IMR-90 (cell line): Measurements from ENCODE around the gene TRMT6. TPM values are rescaled to one million over a fixed set of nuclear protein-coding genes. Genes with fewer than 3 reads are reported as not detected.

ENCODE experiments used
- ATAC-seq: fragments of 200-7000 bp; cut with Tn5 transposase; 2 replicates; pipeline ENCODE4 v1.9.1; 2020; ENCODE audit warnings: low read depth, mild to moderate bottlenecking, moderate library complexity
- BruUV-seq: library from RNA; stranded (reverse); fragments of 400-500 nt; replicated peaks from 2 replicates; lab custom pipeline; 2021; lab: Mats Ljungman, UMichigan
- CTCF ChIA-PET: fragments of 300-600 bp; formaldehyde crosslinking; extraction: SDS; loops from one replicate; lab custom pipeline; 2021; ENCODE audit warnings: antibody characterized with exemption; lab: Yijun Ruan, JAX
- POLR2A ChIA-PET: fragments of 300-600 bp; sonication (Branson Sonifier 250); formaldehyde crosslinking; loops from one replicate; lab custom pipeline; 2022; ENCODE audit warnings: antibody characterized with exemption; ENCODE audit not compliant: unreplicated experiment; lab: Charles Lee
- DNase-seq: peaks from one replicate; pipeline ENCODE4 v3.0.0; 2013
- H2AFZ ChIP-seq: replicated peaks from 2 replicates; pipeline ENCODE3; 2013; ENCODE audit warnings: low read length, mild to moderate bottlenecking; ENCODE audit not compliant: poor library complexity
- H2AK5ac ChIP-seq: 2 replicates; pipeline ENCODE4 v1.6.1; 2013; ENCODE audit warnings: low read depth, low read length, inconsistent platforms
- H2AK9ac ChIP-seq: replicated peaks from 2 replicates; pipeline ENCODE3; 2013; ENCODE audit warnings: mild to moderate bottlenecking, low read depth, low read length, moderate library complexity; ENCODE audit not compliant: poor library complexity
- H2BK120ac ChIP-seq: 2 replicates; pipeline ENCODE4 v1.6.1; 2013; ENCODE audit warnings: low read depth, low read length, inconsistent platforms
- H2BK15ac ChIP-seq: 3 replicates; pipeline ENCODE4 v1.6.1; 2013; ENCODE audit warnings: low read depth, low read length, inconsistent platforms
- H2BK20ac ChIP-seq: 2 replicates; pipeline ENCODE4 v1.6.1; 2013; ENCODE audit warnings: low read depth, mild to moderate bottlenecking, inconsistent platforms, low read length, moderate library complexity
- H2BK5ac ChIP-seq: 2 replicates; pipeline ENCODE4 v1.6.1; 2013; ENCODE audit warnings: mild to moderate bottlenecking, low read depth, low read length, inconsistent platforms; ENCODE audit not compliant: poor library complexity, severe bottlenecking
- H3K14ac ChIP-seq: replicated peaks from 2 replicates; pipeline ENCODE4 v1.6.1; 2013; ENCODE audit warnings: low read depth, low read length, inconsistent platforms
- H3K18ac ChIP-seq: 2 replicates; pipeline ENCODE4 v1.6.1; 2013; ENCODE audit warnings: low read depth, low read length, control low read depth
- H3K23ac ChIP-seq: 2 replicates; pipeline ENCODE4 v1.6.1; 2013; ENCODE audit warnings: low read depth, low read length, inconsistent platforms
- H3K27ac ChIP-seq: 2 replicates; pipeline ENCODE4 v1.5.1; 2013; ENCODE audit warnings: mild to moderate bottlenecking, control low read depth, low read length; ENCODE audit not compliant: insufficient read depth
- H3K27me3 ChIP-seq: 2 replicates; pipeline ENCODE4 v1.6.1; 2013; ENCODE audit warnings: low read length; ENCODE audit not compliant: control insufficient read depth, insufficient read depth
- H3K36me3 ChIP-seq: 2 replicates; pipeline ENCODE4 v1.6.1; 2013; ENCODE audit warnings: low read length, mixed read lengths; ENCODE audit not compliant: control insufficient read depth, insufficient read depth
- H3K4ac ChIP-seq: 2 replicates; pipeline ENCODE4 v1.6.1; 2013; ENCODE audit warnings: low read depth, low read length, inconsistent platforms
- H3K4me1 ChIP-seq: 2 replicates; pipeline ENCODE4 v1.6.1; 2013; ENCODE audit warnings: low read length, mixed read lengths; ENCODE audit not compliant: control insufficient read depth, insufficient read depth
- H3K4me2 ChIP-seq: 2 replicates; pipeline ENCODE4 v1.6.1; 2013; ENCODE audit warnings: low read depth, mild to moderate bottlenecking, control low read depth, low read length, moderate library complexity
- H3K4me3 ChIP-seq: 2 replicates; pipeline ENCODE4 v1.5.1; 2013; ENCODE audit warnings: low read depth, mild to moderate bottlenecking, control low read depth, low read length, moderate library complexity; ENCODE audit not compliant: insufficient read depth
- H3K56ac ChIP-seq: 2 replicates; pipeline ENCODE4 v1.6.1; 2013; ENCODE audit warnings: low read length, inconsistent platforms; ENCODE audit not compliant: insufficient read depth; ENCODE audit errors: extremely low read depth
- H3K79me1 ChIP-seq, 2 experiments: 2 replicates each; pipeline ENCODE4 v1.6.1; 2013; ENCODE audit warnings: low read length in 2 of 2, inconsistent platforms in 1 of 2, low read depth in 1 of 2
- H3K9ac ChIP-seq: 2 replicates; pipeline ENCODE4 v1.6.1; 2013; ENCODE audit warnings: low read depth, low read length, control low read depth
- H3K9me1 ChIP-seq: 2 replicates; pipeline ENCODE4 v1.6.1; 2013; ENCODE audit warnings: low read length, inconsistent platforms; ENCODE audit not compliant: insufficient read depth
- H3K9me3 ChIP-seq: 2 replicates; pipeline ENCODE4 v1.6.1; 2013; ENCODE audit warnings: low read length; ENCODE audit not compliant: control insufficient read depth, insufficient read depth
- H4K20me1 ChIP-seq: 2 replicates; pipeline ENCODE4 v1.6.1; 2013; ENCODE audit warnings: low read length, inconsistent platforms; ENCODE audit not compliant: insufficient read depth
- H4K5ac ChIP-seq: 2 replicates; pipeline ENCODE4 v1.6.1; 2013; ENCODE audit warnings: mild to moderate bottlenecking, low read depth, low read length, control low read depth
- H4K8ac ChIP-seq, 2 experiments: 2 replicates each; pipeline ENCODE4 v1.6.1; 2013; ENCODE audit warnings: low read depth in 2 of 2, low read length in 2 of 2, control low read depth in 1 of 2, inconsistent platforms in 1 of 2
- H4K91ac ChIP-seq: 2 replicates; pipeline ENCODE4 v1.6.1; 2013; ENCODE audit warnings: low read depth, low read length, inconsistent platforms; ENCODE audit not compliant: insufficient read depth
- BHLHE40 ChIP-seq: fragments of 150-350 bp; IDR thresholded peaks from 2 replicates; pipeline ENCODE4 v1.6.1; 2016; ENCODE audit warnings: mild to moderate bottlenecking, low read depth, low read length
- CHD1 ChIP-seq: IDR thresholded peaks from 2 replicates; pipeline ENCODE4 v1.6.1; 2012; ENCODE audit warnings: low read depth, low read length, improper control_type of control experiment
- ELK1 ChIP-seq: fragments of 150-350 bp; IDR thresholded peaks from 2 replicates; pipeline ENCODE4 v1.6.1; 2016; ENCODE audit warnings: low read depth, mild to moderate bottlenecking, low read length, moderate library complexity, borderline replicate concordance
- FOS ChIP-seq: fragments of 150-350 bp; IDR thresholded peaks from 2 replicates; pipeline ENCODE4 v1.6.1; 2016; ENCODE audit warnings: low read depth, low read length
- MAFK ChIP-seq: IDR thresholded peaks from 2 replicates; pipeline ENCODE4 v1.6.1; 2012; ENCODE audit warnings: low read depth, low read length, improper control_type of control experiment
- MXI1 ChIP-seq: IDR thresholded peaks from 2 replicates; pipeline ENCODE4 v1.6.1; 2012; ENCODE audit warnings: low read depth, mild to moderate bottlenecking, low read length, moderate library complexity, borderline replicate concordance
- NFE2L2 ChIP-seq: fragments of 150-350 bp; IDR thresholded peaks from 2 replicates; pipeline ENCODE4 v1.6.1; 2016; ENCODE audit warnings: low read depth, mild to moderate bottlenecking, low read length
- POLR2A ChIP-seq: IDR thresholded peaks from 2 replicates; pipeline ENCODE4 v1.6.1; 2012; ENCODE audit warnings: mild to moderate bottlenecking, low read depth, low read length
- RAD21 ChIP-seq: IDR thresholded peaks from 2 replicates; pipeline ENCODE4 v1.6.1; 2012; ENCODE audit warnings: low read length, improper control_type of control experiment
- RCOR1 ChIP-seq: IDR thresholded peaks from 2 replicates; pipeline ENCODE4 v1.6.1; 2012; ENCODE audit warnings: mild to moderate bottlenecking, low read length, improper control_type of control experiment; ENCODE audit not compliant: insufficient replicate concordance
- USF2 ChIP-seq: fragments of 150-350 bp; IDR thresholded peaks from 2 replicates; pipeline ENCODE4 v1.6.1; 2017; ENCODE audit warnings: mild to moderate bottlenecking, antibody characterized with exemption, low read length, low read depth
- WGBS, 2 experiments: methylation state at CpG; one replicate each; pipeline versions ENCODE4 v1.1.5 to v1.1.7; 2013; ENCODE audit warnings: missing lambda C conversion rate in 2 of 2; ENCODE audit not compliant: insufficient read length in 1 of 2; ENCODE audit errors: extremely low coverage in 2 of 2; 5-methylcytosine and 5-hydroxymethylcytosine counted together
- dilution Hi-C: fragments of 300-500 bp; cut with HindIII; formaldehyde crosslinking; loops from one replicate; pipeline ENCODE4 v1.14.3; 2018; ENCODE audit warnings: low sequenced_read_pairs; ENCODE audit not compliant: unreplicated experiment
- in situ Hi-C: fragments of 300-500 bp; cut with MboI; formaldehyde crosslinking; loops from 3 replicates; pipeline ENCODE4 v1.14.3; 2019; ENCODE audit warnings: low sequenced_read_pairs, inconsistent platforms, mixed read lengths
- intact Hi-C: fragments of 100-400 bp; cut with micrococcal nuclease; formaldehyde crosslinking; loops from 2 replicates; pipeline ENCODE4 v1.10.0; 2022
- polyA plus RNA-seq, 3 experiments: library from polyadenylated mRNA; depleted of rRNA; stranded (reverse); fragments of >200 nt; gene quantifications; 2 replicates each; pipeline ENCODE4 v1.2.3, GENCODE V29; 2012; ENCODE audit warnings: low replicate concordance in 1 of 3
- total RNA-seq: library from RNA; depleted of rRNA; stranded (reverse); fragments of >200 nt; gene quantifications from 2 replicates; pipeline ENCODE4 v1.2.3, GENCODE V29; 2012

Gene TRMT6
- total and polyA plus RNA-seq, 2 of the 4 experiments (the other 2 are of a cell fraction) = 7.2 to 8.0 TPM

- Histone ChIP-seq H4K91ac (no peak overlapping the region), H3K4me1 (no peaks in the 10 kb centered on the region), H3K79me1 (no peaks in the 10 kb centered on the region), H4K8ac (no peak overlapping the region), H4K5ac (no peak overlapping the region), H2BK5ac (no peak overlapping the region), H2BK20ac (no peak overlapping the region), H3K27ac (no peak overlapping the region), H3K9me3 (no peaks in the 10 kb centered on the region), H3K14ac (no peak overlapping the region), H2AK9ac (no peak overlapping the region), H2AK5ac (no peak overlapping the region), H4K20me1 (no peaks in the 10 kb centered on the region), H3K27me3 (no peaks in the 10 kb centered on the region), H2BK120ac (no peak overlapping the region), H3K4ac (no peak overlapping the region), H2AFZ (no peak overlapping the region), H3K18ac (no peak overlapping the region), H3K4me3 (no peak overlapping the region), H2BK15ac (no peak overlapping the region), H3K4me2 (no peak overlapping the region), H3K9ac (no peak overlapping the region), H3K23ac (no peak overlapping the region), H3K56ac (no peak overlapping the region), H3K36me3 (peaks cover 4% of the 10 kb centered on the region; the same call in 1 of the 2 replicates), H3K9me1 (no peaks in the 10 kb centered on the region)
- BruUV-seq = no TSS peak
- in situ Hi-C loops (no loop called here), intact Hi-C loops (no loop called here), dilution Hi-C loops (no loop called here)
- DNase-seq (no peak), ATAC-seq (no peak)
- WGBS, 2 experiments = no CpG with 5 or more reads among the region's 5 CpGs
- TF ChIP-seq MAFK (no peak), USF2 (no peak), POLR2A (no peak), RCOR1 (no peak), NFE2L2 (no peak), FOS (no peak), MXI1 (no peak), RAD21 (no peak), BHLHE40 (no peak), ELK1 (no peak), CHD1 (no peak)
- ChIA-PET CTCF (interaction anchor here (1.4 kb wide), 1 partner anchor 13 kb away, joined by 3 read pairs; no protein-coding TSS in a partner anchor), POLR2A (no interaction called here)
These were observed 30.6 kb upstream of the TRMT6 start for GRCh38 chr20:5980720-5981538.
